GM12878 (cell line): ENCODE measurements around the gene IFIT2. TPM values are rescaled to one million over a fixed set of nuclear protein-coding genes. Genes with fewer than 3 reads are reported as not detected.

ENCODE experiments used
- CHD4 ChIP-seq: fragments of 200-600 bp; sonication (generic); IDR thresholded peaks from 2 replicates; pipeline ENCODE4 v1.6.1; 2016; ENCODE audit warnings: mild to moderate bottlenecking
- ETV6 ChIP-seq, 2 experiments: fragments of 450-650 bp in 1 of 2; IDR thresholded peaks in 1 of 2; conservative IDR thresholded peaks in 1 of 2; 2 replicates each; pipeline ENCODE4 v1.6.1; 2014; ENCODE audit warnings: antibody characterized with exemption in 1 of 2, borderline replicate concordance in 1 of 2, low read depth in 1 of 2, mild to moderate bottlenecking in 1 of 2, moderate library complexity in 1 of 2
- FOXK2 ChIP-seq: fragments of 450-650 bp; IDR thresholded peaks from 2 replicates; pipeline ENCODE4 v1.6.1; 2017; ENCODE audit warnings: mild to moderate bottlenecking, moderate library complexity
- IKZF2 ChIP-seq, 2 experiments: fragments of 450-650 bp; IDR thresholded peaks; 2 replicates each; pipeline ENCODE4 v1.6.1; 2017; ENCODE audit warnings: mild to moderate bottlenecking in 2 of 2, moderate library complexity in 2 of 2
- JUND ChIP-seq: IDR thresholded peaks from 2 replicates; pipeline ENCODE4 v1.6.1; 2012; ENCODE audit warnings: low read depth, mild to moderate bottlenecking, low read length, improper control_type of control experiment, moderate library complexity
- NFIC ChIP-seq: IDR thresholded peaks from 2 replicates; pipeline ENCODE4 v1.6.1; 2012; ENCODE audit warnings: low read depth, mild to moderate bottlenecking, inconsistent platforms, low read length, moderate library complexity
- NFXL1 ChIP-seq: fragments of 450-650 bp; IDR thresholded peaks from 2 replicates; pipeline ENCODE4 v1.6.1; 2017; ENCODE audit warnings: antibody characterized with exemption, mild to moderate bottlenecking, borderline replicate concordance
- PAX5 ChIP-seq: IDR thresholded peaks from 2 replicates; pipeline ENCODE4 v1.6.1; 2011; ENCODE audit warnings: low read depth, low read length, borderline replicate concordance
- RAD21 ChIP-seq: IDR thresholded peaks from 2 replicates; pipeline ENCODE4 v1.6.1; 2011; ENCODE audit warnings: mild to moderate bottlenecking, low read depth, low read length, moderate library complexity; ENCODE audit not compliant: insufficient read depth
- RFX5 ChIP-seq: IDR thresholded peaks from 2 replicates; pipeline ENCODE4 v1.6.1; 2011; ENCODE audit warnings: low read depth, low read length, improper control_type of control experiment
- SRF ChIP-seq, 2 experiments: IDR thresholded peaks; 2 replicates each; pipeline ENCODE4 v1.6.1; 2011; ENCODE audit warnings: low read depth in 2 of 2, low read length in 2 of 2, mild to moderate bottlenecking in 1 of 2, moderate library complexity in 1 of 2
- TARDBP ChIP-seq: IDR thresholded peaks from 2 replicates; pipeline ENCODE4 v1.6.1; 2016; ENCODE audit warnings: borderline replicate concordance
- TBL1XR1 ChIP-seq: IDR thresholded peaks from 2 replicates; pipeline ENCODE4 v1.6.1; 2012; ENCODE audit warnings: low read depth, low read length, improper control_type of control experiment
- ZSCAN29 ChIP-seq: fragments of 450-650 bp; IDR thresholded peaks from 2 replicates; pipeline ENCODE4 v1.6.1; 2017; ENCODE audit warnings: mild to moderate bottlenecking, moderate library complexity
- polyA plus RNA-seq, 11 experiments: library from polyadenylated mRNA; depleted of rRNA in 4 of 11; unstranded in 6 of 11; stranded (reverse) in 5 of 11; fragments of >200 nt; fragmentation: Nextera tagmentation in 4 of 11; fragmentation: Illumina TruSeq in 1 of 11; extraction: Ambion mirVana in 4 of 11; extraction: Trizol in 1 of 11; gene quantifications; 1 replicate in 1 of 11; 2 replicates in 10 of 11; pipeline versions ENCODE4 v1.2.1 to v1.2.3, GENCODE V29; 2011 to 2016; ENCODE audit warnings: inconsistent platforms in 2 of 11, missing spikeins in 2 of 11, low read depth in 1 of 11
- total RNA-seq, 4 experiments: library from RNA; depleted of rRNA in 3 of 4; stranded (reverse); fragments of >200 nt in 3 of 4; fragmentation: Illumina TruSeq in 1 of 4; extraction: Trizol in 1 of 4; gene quantifications; 2 replicates each; pipeline versions ENCODE4 v1.2.1 to v1.2.3, GENCODE V29; 2013 to 2021
- TF ChIP-seq, protein P1 (sequence below): fragments of 450-650 bp; IDR thresholded peaks from 2 replicates; pipeline ENCODE4 v1.6.1; 2016; ENCODE audit warnings: mild to moderate bottlenecking, moderate library complexity, borderline replicate concordance
- TF ChIP-seq, protein P2 (sequence below): IDR thresholded peaks from 2 replicates; pipeline ENCODE4 v1.6.1; 2011; ENCODE audit warnings: low read depth, low read length, improper control_type of control experiment, borderline replicate concordance
- TF ChIP-seq, protein P3 (sequence below): IDR thresholded peaks from 2 replicates; pipeline ENCODE4 v1.6.1; 2012; ENCODE audit warnings: low read depth, low read length, improper control_type of control experiment
- TF ChIP-seq, protein P4 (sequence below): IDR thresholded peaks from 2 replicates; pipeline ENCODE4 v1.6.1; 2012; ENCODE audit warnings: low read length, inconsistent platforms
- TF ChIP-seq, protein P5 (sequence below): IDR thresholded peaks from 2 replicates; pipeline ENCODE4 v1.6.1; 2011; ENCODE audit warnings: mild to moderate bottlenecking, low read depth, low read length, moderate library complexity; ENCODE audit not compliant: insufficient replicate concordance
- TF ChIP-seq, protein P6 (sequence below): fragments of 450-650 bp; conservative IDR thresholded peaks from 2 replicates; pipeline ENCODE4 v1.6.1; 2017; ENCODE audit warnings: mild to moderate bottlenecking, moderate library complexity

IFIT2 gene
- total and polyA plus RNA-seq, 10 of the 15 experiments (the other 5 are each of a cell fraction or from before 2014, with no cell fraction given): 5.2 to 14.8 (median 9.7) TPM

DNA sequence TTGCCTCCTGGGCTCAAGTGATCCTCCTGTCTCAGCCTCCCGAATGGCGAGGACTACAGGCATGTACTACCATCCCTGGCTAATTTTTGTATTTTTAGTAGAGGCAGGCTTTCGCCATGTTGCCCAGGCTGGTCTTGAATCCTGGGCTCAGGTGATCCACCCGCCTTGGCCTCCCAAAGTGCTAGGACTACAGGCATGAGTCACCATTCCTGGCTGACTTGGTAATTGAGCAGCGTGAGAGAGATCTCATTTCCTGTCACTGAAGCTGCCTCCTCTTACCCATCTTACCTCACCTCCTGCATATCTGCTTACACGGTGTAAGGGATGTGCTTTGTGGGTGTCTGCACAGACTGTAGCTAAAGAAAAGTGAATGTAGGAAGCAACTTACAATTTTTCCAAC, 35.6 kb downstream of the IFIT2 start (continued):
- TF ChIP-seq, protein P1, sequence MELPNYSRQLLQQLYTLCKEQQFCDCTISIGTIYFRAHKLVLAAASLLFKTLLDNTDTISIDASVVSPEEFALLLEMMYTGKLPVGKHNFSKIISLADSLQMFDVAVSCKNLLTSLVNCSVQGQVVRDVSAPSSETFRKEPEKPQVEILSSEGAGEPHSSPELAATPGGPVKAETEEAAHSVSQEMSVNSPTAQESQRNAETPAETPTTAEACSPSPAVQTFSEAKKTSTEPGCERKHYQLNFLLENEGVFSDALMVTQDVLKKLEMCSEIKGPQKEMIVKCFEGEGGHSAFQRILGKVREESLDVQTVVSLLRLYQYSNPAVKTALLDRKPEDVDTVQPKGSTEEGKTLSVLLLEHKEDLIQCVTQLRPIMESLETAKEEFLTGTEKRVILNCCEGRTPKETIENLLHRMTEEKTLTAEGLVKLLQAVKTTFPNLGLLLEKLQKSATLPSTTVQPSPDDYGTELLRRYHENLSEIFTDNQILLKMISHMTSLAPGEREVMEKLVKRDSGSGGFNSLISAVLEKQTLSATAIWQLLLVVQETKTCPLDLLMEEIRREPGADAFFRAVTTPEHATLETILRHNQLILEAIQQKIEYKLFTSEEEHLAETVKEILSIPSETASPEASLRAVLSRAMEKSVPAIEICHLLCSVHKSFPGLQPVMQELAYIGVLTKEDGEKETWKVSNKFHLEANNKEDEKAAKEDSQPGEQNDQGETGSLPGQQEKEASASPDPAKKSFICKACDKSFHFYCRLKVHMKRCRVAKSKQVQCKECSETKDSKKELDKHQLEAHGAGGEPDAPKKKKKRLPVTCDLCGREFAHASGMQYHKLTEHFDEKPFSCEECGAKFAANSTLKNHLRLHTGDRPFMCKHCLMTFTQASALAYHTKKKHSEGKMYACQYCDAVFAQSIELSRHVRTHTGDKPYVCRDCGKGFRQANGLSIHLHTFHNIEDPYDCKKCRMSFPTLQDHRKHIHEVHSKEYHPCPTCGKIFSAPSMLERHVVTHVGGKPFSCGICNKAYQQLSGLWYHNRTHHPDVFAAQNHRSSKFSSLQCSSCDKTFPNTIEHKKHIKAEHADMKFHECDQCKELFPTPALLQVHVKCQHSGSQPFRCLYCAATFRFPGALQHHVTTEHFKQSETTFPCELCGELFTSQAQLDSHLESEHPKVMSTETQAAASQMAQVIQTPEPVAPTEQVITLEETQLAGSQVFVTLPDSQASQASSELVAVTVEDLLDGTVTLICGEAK: no peak
- no peak for TF ChIP-seq TARDBP
- no peak for TF ChIP-seq ETV6 (conservative IDR thresholded peaks at IDR 0.05 in 1 of 2, IDR thresholded peaks at IDR 0.05 in 1 of 2; ENCODE audit: borderline replicate concordance in 1 of 2, low read depth in 1 of 2)
- TF ChIP-seq, protein P2, sequence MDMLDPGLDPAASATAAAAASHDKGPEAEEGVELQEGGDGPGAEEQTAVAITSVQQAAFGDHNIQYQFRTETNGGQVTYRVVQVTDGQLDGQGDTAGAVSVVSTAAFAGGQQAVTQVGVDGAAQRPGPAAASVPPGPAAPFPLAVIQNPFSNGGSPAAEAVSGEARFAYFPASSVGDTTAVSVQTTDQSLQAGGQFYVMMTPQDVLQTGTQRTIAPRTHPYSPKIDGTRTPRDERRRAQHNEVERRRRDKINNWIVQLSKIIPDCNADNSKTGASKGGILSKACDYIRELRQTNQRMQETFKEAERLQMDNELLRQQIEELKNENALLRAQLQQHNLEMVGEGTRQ: no peak
- TF ChIP-seq, protein P3, sequence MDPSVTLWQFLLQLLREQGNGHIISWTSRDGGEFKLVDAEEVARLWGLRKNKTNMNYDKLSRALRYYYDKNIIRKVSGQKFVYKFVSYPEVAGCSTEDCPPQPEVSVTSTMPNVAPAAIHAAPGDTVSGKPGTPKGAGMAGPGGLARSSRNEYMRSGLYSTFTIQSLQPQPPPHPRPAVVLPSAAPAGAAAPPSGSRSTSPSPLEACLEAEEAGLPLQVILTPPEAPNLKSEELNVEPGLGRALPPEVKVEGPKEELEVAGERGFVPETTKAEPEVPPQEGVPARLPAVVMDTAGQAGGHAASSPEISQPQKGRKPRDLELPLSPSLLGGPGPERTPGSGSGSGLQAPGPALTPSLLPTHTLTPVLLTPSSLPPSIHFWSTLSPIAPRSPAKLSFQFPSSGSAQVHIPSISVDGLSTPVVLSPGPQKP: no peak
- no peak for TF ChIP-seq ZSCAN29
- no peak; the same call in 1 of the 2 replicates for TF ChIP-seq RAD21
- peak; percentile 35; the same call in 1 of the 2 replicates for TF ChIP-seq NFIC
- no peak for TF ChIP-seq TBL1XR1
- TF ChIP-seq CHD4: no peak
- no peak for TF ChIP-seq SRF (IDR thresholded peaks at IDR 0.05; ENCODE audit: low read depth in 2 of 2, low read length in 2 of 2)
- peak in 1 of 2 experiments; percentile 33; a peak in 2 of 4 replicates for TF ChIP-seq IKZF2 (IDR thresholded peaks at IDR 0.05)
- no peak for TF ChIP-seq FOXK2
- TF ChIP-seq PAX5: no peak
- TF ChIP-seq JUND: no peak
- TF ChIP-seq, protein P4, sequence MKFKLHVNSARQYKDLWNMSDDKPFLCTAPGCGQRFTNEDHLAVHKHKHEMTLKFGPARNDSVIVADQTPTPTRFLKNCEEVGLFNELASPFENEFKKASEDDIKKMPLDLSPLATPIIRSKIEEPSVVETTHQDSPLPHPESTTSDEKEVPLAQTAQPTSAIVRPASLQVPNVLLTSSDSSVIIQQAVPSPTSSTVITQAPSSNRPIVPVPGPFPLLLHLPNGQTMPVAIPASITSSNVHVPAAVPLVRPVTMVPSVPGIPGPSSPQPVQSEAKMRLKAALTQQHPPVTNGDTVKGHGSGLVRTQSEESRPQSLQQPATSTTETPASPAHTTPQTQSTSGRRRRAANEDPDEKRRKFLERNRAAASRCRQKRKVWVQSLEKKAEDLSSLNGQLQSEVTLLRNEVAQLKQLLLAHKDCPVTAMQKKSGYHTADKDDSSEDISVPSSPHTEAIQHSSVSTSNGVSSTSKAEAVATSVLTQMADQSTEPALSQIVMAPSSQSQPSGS: peak; percentile 33; the same call in 1 of the 2 replicates
- TF ChIP-seq, protein P5, sequence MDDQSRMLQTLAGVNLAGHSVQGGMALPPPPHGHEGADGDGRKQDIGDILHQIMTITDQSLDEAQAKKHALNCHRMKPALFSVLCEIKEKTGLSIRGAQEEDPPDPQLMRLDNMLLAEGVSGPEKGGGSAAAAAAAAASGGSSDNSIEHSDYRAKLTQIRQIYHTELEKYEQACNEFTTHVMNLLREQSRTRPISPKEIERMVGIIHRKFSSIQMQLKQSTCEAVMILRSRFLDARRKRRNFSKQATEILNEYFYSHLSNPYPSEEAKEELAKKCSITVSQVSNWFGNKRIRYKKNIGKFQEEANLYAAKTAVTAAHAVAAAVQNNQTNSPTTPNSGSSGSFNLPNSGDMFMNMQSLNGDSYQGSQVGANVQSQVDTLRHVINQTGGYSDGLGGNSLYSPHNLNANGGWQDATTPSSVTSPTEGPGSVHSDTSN: no peak
- TF ChIP-seq, protein P6, sequence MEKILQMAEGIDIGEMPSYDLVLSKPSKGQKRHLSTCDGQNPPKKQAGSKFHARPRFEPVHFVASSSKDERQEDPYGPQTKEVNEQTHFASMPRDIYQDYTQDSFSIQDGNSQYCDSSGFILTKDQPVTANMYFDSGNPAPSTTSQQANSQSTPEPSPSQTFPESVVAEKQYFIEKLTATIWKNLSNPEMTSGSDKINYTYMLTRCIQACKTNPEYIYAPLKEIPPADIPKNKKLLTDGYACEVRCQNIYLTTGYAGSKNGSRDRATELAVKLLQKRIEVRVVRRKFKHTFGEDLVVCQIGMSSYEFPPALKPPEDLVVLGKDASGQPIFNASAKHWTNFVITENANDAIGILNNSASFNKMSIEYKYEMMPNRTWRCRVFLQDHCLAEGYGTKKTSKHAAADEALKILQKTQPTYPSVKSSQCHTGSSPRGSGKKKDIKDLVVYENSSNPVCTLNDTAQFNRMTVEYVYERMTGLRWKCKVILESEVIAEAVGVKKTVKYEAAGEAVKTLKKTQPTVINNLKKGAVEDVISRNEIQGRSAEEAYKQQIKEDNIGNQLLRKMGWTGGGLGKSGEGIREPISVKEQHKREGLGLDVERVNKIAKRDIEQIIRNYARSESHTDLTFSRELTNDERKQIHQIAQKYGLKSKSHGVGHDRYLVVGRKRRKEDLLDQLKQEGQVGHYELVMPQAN: no peak
- TF ChIP-seq NFXL1: no peak
- TF ChIP-seq RFX5: no peak
